GM21529 (cell line): ENCODE results near the gene TAF13.
"Not testable (repeated sequence)": the region's sequence is repeated elsewhere in the genome, so short reads cannot be mapped to it uniquely, and the experiment has no call there.

ENCODE experiments used
- ATAC-seq: cut with Tn5 transposase; IDR thresholded peaks from one replicate; pipeline ENCODE4 v1.9.1; 2021; ENCODE audit not compliant: unreplicated experiment

TAF13 gene

GRCh38 chr1:109048335-109048734 lies 27.5 kb downstream of the TAF13 start:
- no peak for ATAC-seq

GRCh38 chr1:109047339-109047738 lies 28.5 kb downstream of the TAF13 start:
- ATAC-seq, result no peak

GRCh38 chr1:109046671-109047070 lies 29.1 kb downstream of the TAF13 start:
- ATAC-seq, result no peak

- no peak for ATAC-seq
Measured at GRCh38 chr1:109045595-109045994, 30.2 kb downstream of the TAF13 start.

GRCh38 chr1:109041621-109042468 lies 34.0 kb downstream of the TAF13 start, which contains the start of gene WDR47:
TSS of gene WDR47 (minus strand) at chr1:109042102. CDS start at chr1:109023512, 18,590 bp downstream.
- peak; percentile 93 for ATAC-seq

- peak; percentile 30 for ATAC-seq
Measured at GRCh38 chr1:109040989-109041620, 34.7 kb downstream of the TAF13 start.

GRCh38 chr1:109040627-109040988 lies 35.2 kb downstream of the TAF13 start:
- ATAC-seq, result no peak

GRCh38 chr1:109034382-109034781 lies 41.4 kb downstream of the TAF13 start:
- ATAC-seq, result no peak

GRCh38 chr1:109029493-109029892 lies 46.3 kb downstream of the TAF13 start:
- ATAC-seq, result not testable (repeated sequence)

GRCh38 chr1:109027841-109028240 lies 48.0 kb downstream of the TAF13 start:
- ATAC-seq, result no peak

- no peak for ATAC-seq
Measured at GRCh38 chr1:109025694-109026093, 50.1 kb downstream of the TAF13 start.

- no peak for ATAC-seq
Measured at GRCh38 chr1:109024646-109025045, 51.2 kb downstream of the TAF13 start.

GRCh38 chr1:109020693-109021257 lies 55.0 kb downstream of the TAF13 start:
- ATAC-seq, result no peak

GRCh38 chr1:109017719-109018118 lies 58.1 kb downstream of the TAF13 start:
- not testable (repeated sequence) for ATAC-seq

GRCh38 chr1:109017134-109017533 lies 58.7 kb downstream of the TAF13 start:
- no peak for ATAC-seq
